Tibial artery (tissue), 4 donors: ENCODE measurements around the gene CMTM7.
"Not testable (repeated sequence)": the region's sequence is repeated elsewhere in the genome, so short reads cannot be mapped to it uniquely, and the experiment has no call there.

Source experiments
- DNase-seq, 2 donors: peaks; one replicate each; pipeline ENCODE4 v3.0.0-alpha.2; 2019
- H3K27ac ChIP-seq, 2 donors: fragments of 200-600 bp; sonication (generic) in 1 of 2; 1 replicate in 1 of 2; 2 replicates in 1 of 2; pipeline ENCODE4 v1.5.1; 2018 to 2019; ENCODE audit warnings: mild to moderate bottlenecking in 1 of 2
- H3K27me3 ChIP-seq, 2 donors: fragments of 200-600 bp; sonication (generic) in 1 of 2; one replicate each; pipeline versions ENCODE4 v1.5.1 to v1.6.0; 2016 to 2019
- H3K36me3 ChIP-seq, 3 donors: fragments of 200-600 bp; sonication (generic) in 2 of 3; one replicate each; pipeline ENCODE4 v1.5.1; 2016 to 2019; ENCODE audit warnings: mild to moderate bottlenecking in 2 of 3
- H3K4me1 ChIP-seq, 4 donors: fragments of 200-600 bp; sonication (generic) in 2 of 4; 1 replicate in 3 of 4; 2 replicates in 1 of 4; pipeline ENCODE4 v1.5.1; 2016 to 2019
- H3K4me3 ChIP-seq, 2 donors: fragments of 200-600 bp; sonication (generic) in 1 of 2; 1 replicate in 1 of 2; 2 replicates in 1 of 2; pipeline ENCODE4 v1.5.1; 2018 to 2019; ENCODE audit warnings: mild to moderate bottlenecking in 2 of 2
- H3K9me3 ChIP-seq, 3 donors: fragments of 200-600 bp; sonication (generic) in 1 of 3; one replicate each; pipeline ENCODE4 v1.5.1; 2016 to 2019
- intact Hi-C: fragments of 100-400 bp; cut with DNase I; formaldehyde crosslinking; loops from one replicate; pipeline ENCODE4 v1.15.0; 2023; ENCODE audit warnings: low total_unique reads
- TF ChIP-seq, protein P1 (sequence below), 2 experiments: fragments of 200-600 bp in 1 of 2; fragments of 450-650 bp in 1 of 2; IDR thresholded peaks; one replicate each; pipeline ENCODE4 v1.5.1; 2017 to 2019; ENCODE audit warnings: antibody characterized with exemption in 2 of 2, mild to moderate bottlenecking in 1 of 2, moderate library complexity in 1 of 2

CMTM7 gene

DNA sequence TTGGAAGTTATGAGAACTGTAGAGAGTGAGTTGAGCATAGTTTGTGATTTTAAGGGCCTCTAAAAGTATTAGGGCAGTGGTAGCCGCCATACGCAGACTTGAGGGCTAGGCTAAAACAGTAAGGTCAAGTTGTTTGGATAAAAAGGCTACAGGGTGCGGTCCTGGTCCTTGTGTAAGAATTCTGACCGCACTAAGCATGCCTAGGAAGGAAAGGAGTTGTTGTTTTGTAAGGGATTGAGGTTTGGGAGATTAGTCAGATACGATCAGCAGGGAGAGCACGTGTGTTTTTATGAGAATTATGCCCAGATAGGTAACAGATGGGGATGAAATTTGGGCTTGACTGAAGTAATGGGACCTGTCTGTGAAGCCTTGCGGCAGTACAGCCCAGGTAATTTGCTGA, 71.8 kb downstream of the CMTM7 start:
- H3K4me1 ChIP-seq, result peaks cover 0 to 12% (median 2%) of the 10 kb centered on the region in 4 donors
- intact Hi-C loops, result loop anchor here (10.0 kb wide), 1 partner anchor 289 kb away; no protein-coding TSS in a partner anchor
- H3K27ac ChIP-seq, H3K4me3 ChIP-seq, H3K27me3 ChIP-seq, DNase-seq, H3K36me3 ChIP-seq, H3K9me3 ChIP-seq: not testable (repeated sequence)

DNA sequence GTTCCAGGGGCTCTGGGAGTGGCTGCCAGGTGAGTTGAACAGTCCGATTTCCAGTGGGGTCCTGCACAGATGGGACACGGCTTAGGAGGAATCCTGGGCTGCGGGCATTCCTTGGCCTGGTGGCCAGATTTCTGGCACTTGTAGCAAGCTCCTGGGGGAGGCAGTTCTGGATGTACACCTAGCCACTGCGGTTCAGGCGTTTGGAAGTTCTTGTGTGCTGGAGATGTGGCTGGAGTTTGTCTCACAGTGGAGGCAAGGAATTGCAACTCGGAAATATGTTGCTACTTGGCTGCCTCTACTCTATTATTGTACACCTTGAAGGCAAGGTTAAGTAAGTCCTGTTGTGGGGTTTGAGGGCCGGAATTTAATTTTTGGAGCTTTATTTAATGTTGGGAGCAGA, 73.1 kb downstream of the CMTM7 start:
- not testable (repeated sequence) for H3K36me3 ChIP-seq, DNase-seq, H3K27ac ChIP-seq, H3K27me3 ChIP-seq, H3K4me3 ChIP-seq, H3K9me3 ChIP-seq
- intact Hi-C loops, result loop anchor here (5.0 to 10.0 kb wide), 2 partner anchors 167 to 290 kb away; no protein-coding TSS in a partner anchor
- peaks cover 0 to 22% (median 5%) of the 10 kb centered on the region in 4 donors for H3K4me1 ChIP-seq

DNA sequence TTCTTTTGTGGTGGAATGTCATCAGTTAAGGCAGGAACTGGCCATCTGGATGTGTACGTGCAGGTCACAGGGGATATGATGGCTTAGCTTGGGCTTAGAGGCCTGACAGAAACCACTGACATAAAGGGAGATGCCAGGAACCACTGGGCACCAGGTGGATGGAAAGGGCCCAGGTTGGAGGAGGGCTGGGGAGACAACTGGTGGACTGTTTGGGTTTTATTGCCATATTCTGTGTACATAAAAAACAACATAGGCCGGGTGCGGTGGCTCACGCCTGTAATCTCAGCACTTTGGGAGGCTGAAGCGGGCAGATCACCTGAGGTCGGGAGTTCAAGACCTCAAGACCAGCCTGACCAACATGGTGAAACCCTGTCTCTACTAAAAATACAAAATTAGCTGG, 75.2 kb downstream of the CMTM7 start:
- not testable (repeated sequence) for H3K4me3 ChIP-seq, H3K27ac ChIP-seq, DNase-seq, H3K9me3 ChIP-seq, H3K27me3 ChIP-seq, H3K36me3 ChIP-seq
- peaks cover 0 to 31% (median 8%) of the 10 kb centered on the region in 4 donors for H3K4me1 ChIP-seq
- intact Hi-C loops, result loop anchor here (2.0 to 10.0 kb wide), 3 partner anchors 90 to 292 kb away; no protein-coding TSS in a partner anchor

DNA sequence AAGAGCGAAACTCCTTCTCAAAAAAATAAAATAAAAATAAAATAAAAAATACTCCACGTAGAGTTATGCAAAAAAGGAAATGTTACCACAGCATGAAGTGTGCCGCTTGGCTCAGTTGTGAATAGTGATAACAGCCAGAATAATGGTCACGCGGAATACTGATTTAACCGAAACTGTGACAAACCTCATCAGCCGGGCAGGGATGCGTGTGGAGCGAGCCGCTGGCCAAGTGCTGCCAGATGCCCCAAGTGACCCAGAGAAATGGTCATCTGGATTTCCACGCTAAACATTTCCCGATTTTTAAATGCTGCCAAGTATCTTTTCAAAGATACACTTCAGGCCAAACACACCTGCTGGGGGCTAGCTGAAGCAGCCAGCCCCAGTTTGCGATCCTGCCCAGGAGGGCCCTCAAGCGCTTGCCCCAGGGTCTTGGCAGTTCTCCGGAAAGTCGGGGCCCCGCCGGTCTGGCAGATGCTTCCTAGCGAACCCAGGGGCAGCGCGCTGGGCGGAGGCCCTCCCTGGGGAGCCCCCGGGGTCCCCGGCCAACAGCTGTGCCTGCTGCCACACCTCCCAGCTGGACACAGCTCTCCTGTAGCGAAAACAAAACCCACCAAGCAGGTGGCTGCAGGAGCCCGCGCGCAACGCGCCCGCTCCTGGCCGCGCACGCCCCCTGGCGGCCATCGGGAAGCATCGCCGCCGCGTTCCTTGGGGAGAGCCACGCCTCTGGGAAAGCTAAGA, 75.8 kb downstream of the CMTM7 start:
- Histone ChIP-seq H3K4me1 (peaks cover 0 to 31% (median 8%) of the 10 kb centered on the region in 4 donors), H3K9me3 (no peaks in the 10 kb centered on the region), H3K4me3 (peak overlapping the region; percentile 40 to 47), H3K27ac (no peak overlapping the region), H3K36me3 (no peaks in the 10 kb centered on the region), H3K27me3 (no peaks in the 10 kb centered on the region)
- intact Hi-C loops, result loop anchor here (2.0 to 10.0 kb wide), 3 partner anchors 91 to 293 kb away; no protein-coding TSS in a partner anchor
- peak; percentile 53 to 77 for DNase-seq
- TF ChIP-seq, protein P1, sequence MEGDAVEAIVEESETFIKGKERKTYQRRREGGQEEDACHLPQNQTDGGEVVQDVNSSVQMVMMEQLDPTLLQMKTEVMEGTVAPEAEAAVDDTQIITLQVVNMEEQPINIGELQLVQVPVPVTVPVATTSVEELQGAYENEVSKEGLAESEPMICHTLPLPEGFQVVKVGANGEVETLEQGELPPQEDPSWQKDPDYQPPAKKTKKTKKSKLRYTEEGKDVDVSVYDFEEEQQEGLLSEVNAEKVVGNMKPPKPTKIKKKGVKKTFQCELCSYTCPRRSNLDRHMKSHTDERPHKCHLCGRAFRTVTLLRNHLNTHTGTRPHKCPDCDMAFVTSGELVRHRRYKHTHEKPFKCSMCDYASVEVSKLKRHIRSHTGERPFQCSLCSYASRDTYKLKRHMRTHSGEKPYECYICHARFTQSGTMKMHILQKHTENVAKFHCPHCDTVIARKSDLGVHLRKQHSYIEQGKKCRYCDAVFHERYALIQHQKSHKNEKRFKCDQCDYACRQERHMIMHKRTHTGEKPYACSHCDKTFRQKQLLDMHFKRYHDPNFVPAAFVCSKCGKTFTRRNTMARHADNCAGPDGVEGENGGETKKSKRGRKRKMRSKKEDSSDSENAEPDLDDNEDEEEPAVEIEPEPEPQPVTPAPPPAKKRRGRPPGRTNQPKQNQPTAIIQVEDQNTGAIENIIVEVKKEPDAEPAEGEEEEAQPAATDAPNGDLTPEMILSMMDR (IDR thresholded peaks at IDR 0.05), result peak; percentile 92 to 99

DNA sequence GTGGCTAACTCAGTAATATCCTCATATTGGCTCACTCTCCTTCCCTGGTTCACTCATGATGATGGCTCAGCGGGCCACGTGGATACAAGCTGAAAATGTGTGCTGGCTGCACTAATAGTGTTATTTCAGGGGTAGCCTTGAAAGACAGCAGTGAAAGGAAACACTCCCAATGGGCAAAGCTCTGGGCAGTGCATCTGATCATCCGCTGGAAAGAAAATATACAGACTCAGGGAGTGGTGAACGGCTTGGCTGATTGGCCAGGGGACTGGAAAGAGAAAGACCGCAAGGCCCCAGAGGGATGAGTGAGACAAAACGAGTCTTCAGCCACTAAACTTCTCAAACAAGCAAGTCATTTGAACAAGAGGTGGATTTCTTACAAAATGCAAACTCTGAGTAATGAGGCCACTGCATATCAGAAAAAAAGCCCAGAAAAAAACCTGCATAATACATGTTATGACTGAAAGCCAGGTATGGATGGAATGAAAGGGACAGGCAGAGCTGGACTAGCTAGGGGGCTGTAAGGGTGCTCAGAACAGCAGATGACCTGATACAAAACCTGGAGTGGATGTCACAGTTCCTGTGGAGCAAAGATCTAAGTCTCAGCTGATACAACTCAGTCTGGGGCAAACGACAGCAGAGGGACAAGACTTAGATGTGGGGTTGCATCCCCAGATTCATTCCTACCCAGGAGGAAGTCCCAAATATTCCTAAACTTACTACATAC, 77.7 kb downstream of the CMTM7 start:
- Histone ChIP-seq H3K4me1 (peaks cover 0 to 31% (median 8%) of the 10 kb centered on the region in 4 donors), H3K9me3 (no peaks in the 10 kb centered on the region), H3K27me3 (no peaks in the 10 kb centered on the region), H3K36me3 (peaks cover 0 to 6% (median 0%) of the 10 kb centered on the region in 3 donors), H3K4me3 (no peak overlapping the region), H3K27ac (no peak overlapping the region)
- TF ChIP-seq, protein P1 (IDR thresholded peaks at IDR 0.05), result no peak
- no peak for DNase-seq
- intact Hi-C loops, result loop anchor here (5.0 to 10.0 kb wide), 2 partner anchors 172 to 295 kb away; no protein-coding TSS in a partner anchor

DNA sequence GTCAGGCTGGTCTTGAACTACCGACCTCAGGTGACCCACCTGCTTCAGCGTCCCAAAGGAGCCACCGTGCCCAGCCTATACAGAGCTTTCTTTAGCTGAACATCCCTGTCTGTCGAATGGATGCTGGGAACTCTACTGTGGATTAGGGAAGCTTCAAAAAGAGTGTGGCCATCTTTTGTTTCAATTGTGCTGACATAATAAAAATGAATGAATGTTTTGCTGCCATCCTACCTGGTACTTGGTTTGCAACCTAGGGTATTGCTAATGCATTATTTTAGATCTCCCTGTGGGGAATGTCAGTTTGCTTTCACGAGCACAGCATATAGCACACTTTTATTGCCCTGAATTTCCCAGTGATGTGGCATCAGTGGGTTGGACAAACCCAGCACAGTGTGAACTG, 78.7 kb downstream of the CMTM7 start:
- Histone ChIP-seq H3K27ac (no peak overlapping the region), H3K27me3 (no peaks in the 10 kb centered on the region), H3K9me3 (no peaks in the 10 kb centered on the region), H3K36me3 (peaks cover 0 to 6% (median 0%) of the 10 kb centered on the region in 3 donors), H3K4me3 (no peak overlapping the region), H3K4me1 (peaks cover 0 to 31% (median 8%) of the 10 kb centered on the region in 4 donors)
- TF ChIP-seq, protein P1 (IDR thresholded peaks at IDR 0.05), result no peak
- intact Hi-C loops, result no loop called here
- no peak for DNase-seq

DNA sequence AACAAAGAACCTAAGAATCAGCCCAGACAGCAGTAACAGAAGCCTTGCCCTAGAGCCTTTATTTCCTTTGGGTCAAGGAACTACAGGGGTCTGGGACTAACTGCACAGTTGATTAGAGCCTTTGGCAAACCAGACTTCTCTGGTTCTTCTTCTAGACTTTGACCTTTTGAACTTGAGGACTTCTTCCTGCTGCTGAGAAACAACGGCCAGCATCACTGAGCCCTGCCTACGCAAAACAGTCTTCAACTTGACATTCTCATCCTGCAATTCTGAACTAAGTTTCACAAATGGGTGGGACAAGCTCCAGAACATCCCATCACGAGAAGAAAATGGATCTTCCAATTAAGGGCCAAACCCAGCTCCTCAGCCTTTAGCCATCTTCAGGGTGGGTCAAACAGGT, 79.6 kb downstream of the CMTM7 start:
- TF ChIP-seq, protein P1 (IDR thresholded peaks at IDR 0.05), result no peak
- H3K4me1 ChIP-seq, result peaks cover 0 to 31% (median 8%) of the 10 kb centered on the region in 4 donors
- no peak for DNase-seq

DNA sequence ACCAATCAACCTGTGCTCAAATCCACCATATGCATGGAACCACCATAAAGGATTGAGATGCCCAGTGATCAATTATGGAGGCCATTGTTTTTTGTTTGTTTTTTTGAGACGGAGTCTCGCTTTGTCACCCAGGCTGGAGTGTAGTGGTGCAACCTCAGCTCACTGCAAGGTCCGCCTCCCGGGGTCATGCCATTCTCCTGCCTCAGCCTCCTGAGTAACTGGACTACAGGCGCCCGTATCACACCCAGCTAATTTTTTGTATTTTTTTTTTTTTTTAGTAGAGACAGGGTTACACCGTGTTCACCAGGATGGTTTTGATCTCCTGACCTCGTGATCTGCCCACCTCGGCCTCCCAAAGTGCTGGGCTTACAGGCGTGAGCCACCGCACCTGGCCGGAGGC, 80.5 kb downstream of the CMTM7 start:
- H3K27me3 ChIP-seq, H3K9me3 ChIP-seq, H3K27ac ChIP-seq, intact Hi-C loops, H3K4me3 ChIP-seq, H3K36me3 ChIP-seq, DNase-seq: not testable (repeated sequence)
- peaks cover 0 to 31% (median 8%) of the 10 kb centered on the region in 4 donors for H3K4me1 ChIP-seq

More for the DNA sequence above, 79.6 kb downstream of the CMTM7 start:
- Histone ChIP-seq H3K36me3 (peaks cover 0 to 6% (median 0%) of the 10 kb centered on the region in 3 donors), H3K9me3 (no peaks in the 10 kb centered on the region), H3K4me3 (no peak overlapping the region), H3K27ac (no peak overlapping the region), H3K27me3 (no peaks in the 10 kb centered on the region)
- intact Hi-C loops, result no loop called here
